ENCODE data around the gene SYNGR1.

DNA sequence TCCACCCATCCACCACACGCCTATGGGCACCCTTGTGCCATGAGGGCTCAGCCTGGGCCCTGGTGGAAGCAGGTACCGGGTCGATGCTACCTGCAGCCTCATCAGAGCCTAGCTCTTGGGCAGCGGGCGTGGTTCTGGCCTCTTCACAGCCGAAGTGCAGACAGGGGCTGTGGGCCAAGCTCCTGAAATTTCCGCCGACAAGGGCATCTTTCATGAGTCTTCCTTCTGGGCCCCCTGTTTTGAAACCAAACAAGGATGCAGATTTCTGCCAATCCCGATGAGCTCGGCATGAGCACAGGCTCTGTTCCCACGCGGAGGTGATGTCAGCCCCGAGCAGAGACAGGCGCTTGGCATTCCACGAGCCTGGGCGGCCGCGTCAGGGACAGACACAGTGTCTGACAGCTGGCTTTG lies 84.5 kb downstream of the SYNGR1 start:
- TF ChIP-seq RAD21 (IDR thresholded peaks at IDR 0.05 in 1 of 2, conservative IDR thresholded peaks at IDR 0.05 in 1 of 2; ENCODE audit: low read depth in 2 of 2, low read length in 2 of 2) (no peak), CHD1 (IDR thresholded peaks at IDR 0.05; ENCODE audit: low read depth, low read length) (no peak), SP1 (IDR thresholded peaks at IDR 0.05; ENCODE audit: low read depth, low read length) (no peak), BACH1 (IDR thresholded peaks at IDR 0.05; ENCODE audit: low read length) (no peak), RFX5 (IDR thresholded peaks at IDR 0.05; ENCODE audit: borderline replicate concordance, low read depth, low read length) (no peak), NRF1 (IDR thresholded peaks at IDR 0.05; ENCODE audit: low read depth, low read length) (no peak), ZNF274 (IDR thresholded peaks at IDR 0.05; ENCODE audit: borderline replicate concordance, extremely low read depth, low read length) (no peak), HDAC6 (IDR thresholded peaks at IDR 0.05; ENCODE audit: low read depth, low read length) (no peak), POLR2A (IDR thresholded peaks at IDR 0.05; ENCODE audit: control extremely low read depth in 1 of 2, low read depth in 2 of 2, low read length in 2 of 2) (no peak), SIN3A (conservative IDR thresholded peaks at IDR 0.05 in 1 of 2, IDR thresholded peaks at IDR 0.05 in 1 of 2; ENCODE audit: low read depth in 1 of 2, low read length in 2 of 2) (no peak)
- TF ChIP-seq, protein P1, sequence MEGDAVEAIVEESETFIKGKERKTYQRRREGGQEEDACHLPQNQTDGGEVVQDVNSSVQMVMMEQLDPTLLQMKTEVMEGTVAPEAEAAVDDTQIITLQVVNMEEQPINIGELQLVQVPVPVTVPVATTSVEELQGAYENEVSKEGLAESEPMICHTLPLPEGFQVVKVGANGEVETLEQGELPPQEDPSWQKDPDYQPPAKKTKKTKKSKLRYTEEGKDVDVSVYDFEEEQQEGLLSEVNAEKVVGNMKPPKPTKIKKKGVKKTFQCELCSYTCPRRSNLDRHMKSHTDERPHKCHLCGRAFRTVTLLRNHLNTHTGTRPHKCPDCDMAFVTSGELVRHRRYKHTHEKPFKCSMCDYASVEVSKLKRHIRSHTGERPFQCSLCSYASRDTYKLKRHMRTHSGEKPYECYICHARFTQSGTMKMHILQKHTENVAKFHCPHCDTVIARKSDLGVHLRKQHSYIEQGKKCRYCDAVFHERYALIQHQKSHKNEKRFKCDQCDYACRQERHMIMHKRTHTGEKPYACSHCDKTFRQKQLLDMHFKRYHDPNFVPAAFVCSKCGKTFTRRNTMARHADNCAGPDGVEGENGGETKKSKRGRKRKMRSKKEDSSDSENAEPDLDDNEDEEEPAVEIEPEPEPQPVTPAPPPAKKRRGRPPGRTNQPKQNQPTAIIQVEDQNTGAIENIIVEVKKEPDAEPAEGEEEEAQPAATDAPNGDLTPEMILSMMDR (IDR thresholded peaks at IDR 0.05; ENCODE audit: control extremely low read depth in 1 of 3, insufficient read depth in 1 of 3, low read depth in 1 of 3, low read length in 3 of 3): no peak
